ENCODE measurements around the gene ATP2B1.

ATP2B1 gene

GRCh38 chr12:89645434-89645833, 63.2 kb downstream of the ATP2B1 start:
- no peak for TF ChIP-seq POLR2AphosphoS5 (IDR thresholded peaks at IDR 0.05; ENCODE audit: low read depth, low read length)
- no peak for TF ChIP-seq FOXP2 (optimal IDR thresholded peaks at IDR 0.05; ENCODE audit: borderline replicate concordance, extremely low read depth, extremely low read length, insufficient read depth)
- no peak for TF ChIP-seq SIN3A (IDR thresholded peaks at IDR 0.05; ENCODE audit: borderline replicate concordance, insufficient read depth, low read length)
- TF ChIP-seq TAF1 (IDR thresholded peaks at IDR 0.05; ENCODE audit: borderline replicate concordance, insufficient read depth, low read length) = no peak
- TF ChIP-seq REST (IDR thresholded peaks at IDR 0.05; ENCODE audit: insufficient read depth in 1 of 2, low read depth in 2 of 2, low read length in 2 of 2) = no peak

- TF ChIP-seq REST (IDR thresholded peaks at IDR 0.05; ENCODE audit: insufficient read depth in 1 of 2, low read depth in 2 of 2, low read length in 2 of 2) (no peak), TAF1 (IDR thresholded peaks at IDR 0.05; ENCODE audit: borderline replicate concordance, insufficient read depth, low read length) (no peak), POLR2AphosphoS5 (IDR thresholded peaks at IDR 0.05; ENCODE audit: low read depth, low read length) (no peak)
Measured at GRCh38 chr12:89642959-89643358, 65.7 kb downstream of the ATP2B1 start.

GRCh38 chr12:89636776-89637160, 71.9 kb downstream of the ATP2B1 start:
- no peak for TF ChIP-seq FOXP2 (optimal IDR thresholded peaks at IDR 0.05; ENCODE audit: borderline replicate concordance, extremely low read depth, extremely low read length, insufficient read depth)
- no peak for TF ChIP-seq SIN3A (IDR thresholded peaks at IDR 0.05; ENCODE audit: borderline replicate concordance, insufficient read depth, low read length)
- TF ChIP-seq REST (IDR thresholded peaks at IDR 0.05; ENCODE audit: insufficient read depth in 1 of 2, low read depth in 2 of 2, low read length in 2 of 2) = no peak
- no peak for TF ChIP-seq POLR2AphosphoS5 (IDR thresholded peaks at IDR 0.05; ENCODE audit: low read depth, low read length)
- TF ChIP-seq TAF1 (IDR thresholded peaks at IDR 0.05; ENCODE audit: borderline replicate concordance, insufficient read depth, low read length) = no peak

- TF ChIP-seq FOXP2 (optimal IDR thresholded peaks at IDR 0.05; ENCODE audit: borderline replicate concordance, extremely low read depth, extremely low read length, insufficient read depth) (no peak), TAF1 (IDR thresholded peaks at IDR 0.05; ENCODE audit: borderline replicate concordance, insufficient read depth, low read length) (no peak), SIN3A (IDR thresholded peaks at IDR 0.05; ENCODE audit: borderline replicate concordance, insufficient read depth, low read length) (no peak), REST (IDR thresholded peaks at IDR 0.05; ENCODE audit: insufficient read depth in 1 of 2, low read depth in 2 of 2, low read length in 2 of 2) (no peak), POLR2AphosphoS5 (IDR thresholded peaks at IDR 0.05; ENCODE audit: low read depth, low read length) (no peak)
Measured at GRCh38 chr12:89636052-89636775, 72.4 kb downstream of the ATP2B1 start.

- TF ChIP-seq TAF1 (IDR thresholded peaks at IDR 0.05; ENCODE audit: borderline replicate concordance, insufficient read depth, low read length) (no peak), SIN3A (IDR thresholded peaks at IDR 0.05; ENCODE audit: borderline replicate concordance, insufficient read depth, low read length) (no peak), REST (IDR thresholded peaks at IDR 0.05; ENCODE audit: insufficient read depth in 1 of 2, low read depth in 2 of 2, low read length in 2 of 2) (no peak), POLR2AphosphoS5 (IDR thresholded peaks at IDR 0.05; ENCODE audit: low read depth, low read length) (no peak), FOXP2 (optimal IDR thresholded peaks at IDR 0.05; ENCODE audit: borderline replicate concordance, extremely low read depth, extremely low read length, insufficient read depth) (no peak)
Measured at GRCh38 chr12:89634508-89634907, 74.1 kb downstream of the ATP2B1 start.
